Measurements from ENCODE around the gene SPX. TPM values are rescaled to one million over a fixed set of nuclear protein-coding genes. Genes with fewer than 3 reads are reported as not detected.

Gene SPX
- total RNA-seq = 0.32 TPM in 1 of 2 replicates, not detected in the other

GRCh38 chr12:21526053-21526452 lies at the start of gene SPX:
TSS of gene SPX (plus strand) at chr12:21526296. CDS start at chr12:21526473, 177 bp downstream.

DNA sequence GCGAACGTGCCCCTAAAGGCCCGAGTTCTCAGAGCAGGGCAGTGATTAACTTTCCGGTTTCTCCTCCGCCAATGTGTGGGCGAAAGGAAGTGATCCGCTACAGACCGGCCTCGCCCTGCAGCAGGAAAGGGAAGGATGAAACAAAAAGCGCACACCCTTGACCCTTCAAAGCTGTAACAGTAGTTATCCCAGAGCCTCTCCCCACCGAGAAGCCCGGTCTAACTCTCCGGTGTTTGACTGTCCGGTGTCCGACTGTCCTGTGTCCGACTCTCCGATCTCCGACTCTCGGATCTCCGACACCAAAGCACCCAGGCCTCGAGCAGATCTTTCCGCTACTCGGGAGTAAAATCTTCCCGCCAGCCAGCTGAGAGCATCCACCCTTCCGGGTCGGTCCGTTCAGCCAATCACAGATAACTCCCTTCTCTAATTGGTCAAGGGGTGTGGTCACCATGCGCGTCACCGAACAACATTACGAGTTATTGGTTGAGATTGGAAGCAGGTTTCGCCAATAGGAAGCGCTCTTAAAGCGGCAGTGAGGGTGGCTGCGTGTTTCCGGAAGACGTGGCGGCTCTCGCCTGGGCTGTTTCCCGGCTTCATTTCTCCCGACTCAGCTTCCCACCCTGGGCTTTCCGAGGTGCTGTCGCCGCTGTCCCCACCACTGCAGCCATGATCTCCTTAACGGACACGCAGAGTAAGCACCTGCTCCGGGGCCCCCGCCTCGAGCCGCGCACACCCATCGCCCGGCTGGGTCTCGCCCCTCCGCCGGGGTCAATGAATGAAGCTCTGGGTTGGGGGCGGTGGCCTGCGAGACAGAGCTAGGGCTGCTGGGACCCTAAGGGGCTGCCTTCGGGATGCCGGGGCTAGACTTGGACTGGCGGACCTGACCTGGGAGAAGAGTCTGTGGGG lies 24.6 kb upstream of the SPX start, which contains the start of the genes GOLT1B and RECQL:
TSS of gene GOLT1B (plus strand) at position 532 of the 906 bp plus-strand sequence. CDS start at position 667, 135 bp downstream.
TSS of gene RECQL (minus strand) at position 378 of the 906 bp plus-strand sequence. CDS start 2,065 bp downstream, outside the sequence.

Other genes with a start within 250 kb of the SPX start
- not detected in 2 replicates for gene SLCO1A2, start 191.4 kb upstream of the SPX start, total RNA-seq
- not detected in 2 replicates for gene IAPP, start 153.4 kb upstream of the SPX start, total RNA-seq
- 18.1 and 18.5 TPM in 2 replicates for gene PYROXD1, start 88.6 kb upstream of the SPX start, total RNA-seq
- 44.9 and 53.4 TPM in 2 replicates for gene RECQL, start 24.7 kb upstream of the SPX start, total RNA-seq
- 70.6 and 80.4 TPM in 2 replicates for gene GOLT1B, start 24.5 kb upstream of the SPX start, total RNA-seq
- not detected in 2 replicates for gene GYS2, start 78.6 kb downstream of the SPX start, total RNA-seq
- 267 and 295 TPM in 2 replicates for gene LDHB, start 131.5 kb downstream of the SPX start, total RNA-seq
- gene KCNJ8, start 248.4 kb downstream of the SPX start, total RNA-seq = 2.3 and 3.4 TPM in 2 replicates